Measurements from ENCODE around the gene PICALM. TPM values are rescaled to one million over a fixed set of nuclear protein-coding genes. Genes with fewer than 3 reads are reported as not detected.

Gene PICALM
- total RNA-seq, 4 donors from 2014 or later, result 201 to 292 (median 237) TPM

DNA sequence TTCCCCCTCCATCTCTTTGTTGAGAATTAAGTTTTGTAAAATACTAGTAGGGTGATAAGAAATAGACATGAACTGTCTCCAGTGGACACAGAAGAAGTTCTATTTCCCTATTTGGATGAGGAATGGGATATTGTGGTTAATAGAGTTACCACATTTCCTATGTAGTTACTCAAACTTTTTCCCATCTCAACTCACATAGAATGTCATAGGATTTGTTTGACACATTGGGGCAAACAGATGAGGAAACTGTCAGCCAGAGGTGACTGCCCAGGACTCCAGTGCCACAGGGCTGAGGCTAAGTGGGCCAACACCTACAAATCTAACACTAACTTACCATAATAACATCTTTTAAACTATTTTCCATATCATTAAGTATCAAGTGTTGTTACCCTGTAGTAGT, 155.4 kb downstream of the PICALM start:
- no peaks in the 10 kb centered on the region for H3K4me1 ChIP-seq
- H3K4me3 ChIP-seq, result no peak overlapping the region
- DNase-seq, result no peak
- H3K27ac ChIP-seq, result no peak overlapping the region
- H3K27me3 ChIP-seq, result no peaks in the 10 kb centered on the region
- no peak for TF ChIP-seq POLR2A (IDR thresholded peaks at IDR 0.05)
- TF ChIP-seq, protein P1, sequence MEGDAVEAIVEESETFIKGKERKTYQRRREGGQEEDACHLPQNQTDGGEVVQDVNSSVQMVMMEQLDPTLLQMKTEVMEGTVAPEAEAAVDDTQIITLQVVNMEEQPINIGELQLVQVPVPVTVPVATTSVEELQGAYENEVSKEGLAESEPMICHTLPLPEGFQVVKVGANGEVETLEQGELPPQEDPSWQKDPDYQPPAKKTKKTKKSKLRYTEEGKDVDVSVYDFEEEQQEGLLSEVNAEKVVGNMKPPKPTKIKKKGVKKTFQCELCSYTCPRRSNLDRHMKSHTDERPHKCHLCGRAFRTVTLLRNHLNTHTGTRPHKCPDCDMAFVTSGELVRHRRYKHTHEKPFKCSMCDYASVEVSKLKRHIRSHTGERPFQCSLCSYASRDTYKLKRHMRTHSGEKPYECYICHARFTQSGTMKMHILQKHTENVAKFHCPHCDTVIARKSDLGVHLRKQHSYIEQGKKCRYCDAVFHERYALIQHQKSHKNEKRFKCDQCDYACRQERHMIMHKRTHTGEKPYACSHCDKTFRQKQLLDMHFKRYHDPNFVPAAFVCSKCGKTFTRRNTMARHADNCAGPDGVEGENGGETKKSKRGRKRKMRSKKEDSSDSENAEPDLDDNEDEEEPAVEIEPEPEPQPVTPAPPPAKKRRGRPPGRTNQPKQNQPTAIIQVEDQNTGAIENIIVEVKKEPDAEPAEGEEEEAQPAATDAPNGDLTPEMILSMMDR (IDR thresholded peaks at IDR 0.05), result no peak
- no peaks in the 10 kb centered on the region for H3K9me3 ChIP-seq
- no peaks in the 10 kb centered on the region for H3K36me3 ChIP-seq

GRCh38 chr11:85912414-85912813, 156.5 kb downstream of the PICALM start:
- no peak overlapping the region for H3K4me3 ChIP-seq
- no peak overlapping the region for H3K27ac ChIP-seq
- H3K4me1 ChIP-seq, result no peaks in the 10 kb centered on the region
- no peak for TF ChIP-seq POLR2A (IDR thresholded peaks at IDR 0.05)
- TF ChIP-seq, protein P1 (IDR thresholded peaks at IDR 0.05), result no peak
- H3K36me3 ChIP-seq, result no peaks in the 10 kb centered on the region
- no peaks in the 10 kb centered on the region for H3K27me3 ChIP-seq
- H3K9me3 ChIP-seq, result no peaks in the 10 kb centered on the region
- no peak for DNase-seq

Other genes with a start within 250 kb of the PICALM start
- gene CCDC83, start 213.7 kb downstream of the PICALM start, total RNA-seq, result not detected
- gene EED, start 175.7 kb upstream of the PICALM start, total RNA-seq, result 10 to 100 TPM; 15.7 to 26.4 (median 20.7) TPM
- 10 to 100 TPM in 3 of 4 donors, 1 to 10 TPM in 1; 9.1 to 19.4 (median 15.6) TPM for gene HIKESHI, start 233.2 kb upstream of the PICALM start, total RNA-seq